ENCODE measurements around the gene PKIG. TPM values are rescaled to one million over a fixed set of nuclear protein-coding genes. Genes with fewer than 3 reads are reported as not detected.

PKIG gene
- polyA plus RNA-seq, 1 donor from 2014 or later, result 174 TPM

DNA sequence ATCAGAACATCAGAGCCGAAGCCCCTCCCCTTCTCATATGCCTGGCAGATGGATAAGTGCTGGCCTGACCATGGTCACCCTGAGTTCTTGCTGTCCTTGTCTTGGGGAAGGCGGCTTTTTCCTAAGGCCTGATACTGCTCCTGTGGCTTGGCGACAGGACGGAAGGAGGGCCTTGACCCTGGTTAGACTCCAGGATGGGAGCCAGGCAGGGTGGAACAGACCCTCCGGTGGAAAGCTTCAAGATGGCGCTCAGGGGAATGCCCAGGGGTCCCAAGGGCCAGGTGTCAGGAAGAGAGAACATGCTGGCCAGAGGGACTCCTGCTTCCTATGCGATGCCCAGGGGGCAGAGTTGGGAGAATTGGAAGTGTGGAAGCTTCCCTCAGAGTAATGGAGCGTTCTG is 39.6 kb downstream of the PKIG start:
- Histone ChIP-seq H3K9ac (ENCODE audit: low read length) (no peak overlapping the region), H3K4me3 (ENCODE audit: low read length) (no peak overlapping the region), H3K27ac (ENCODE audit: low read length) (no peak overlapping the region), H3F3A (ENCODE audit: insufficient read depth, low read length, poor library complexity, severe bottlenecking) (no peaks in the 10 kb centered on the region), H3K27me3 (ENCODE audit: insufficient read depth, low read depth, low read length) (no peaks in the 10 kb centered on the region), H3K9me2 (ENCODE audit: insufficient read depth, low read length) (no peaks in the 10 kb centered on the region), H3K4me2 (ENCODE audit: low read length) (no peak overlapping the region), H3K36me3 (ENCODE audit: insufficient read depth, low read length) (peaks cover 5% of the 10 kb centered on the region), H4K20me1 (ENCODE audit: insufficient read depth) (no peaks in the 10 kb centered on the region), H3K79me2 (replicated peaks; ENCODE audit: insufficient read depth, low read length) (no peaks in the 10 kb centered on the region), H3K9me3 (ENCODE audit: low read length) (no peaks in the 10 kb centered on the region), H2AFZ (ENCODE audit: low read depth, low read length) (no peak overlapping the region)
- TF ChIP-seq EP300 (conservative IDR thresholded peaks at IDR 0.05; ENCODE audit: poor library complexity, severe bottlenecking) (no peak), EZH2 (IDR thresholded peaks at IDR 0.05; ENCODE audit: borderline replicate concordance, insufficient read depth, low read length, poor library complexity, severe bottlenecking) (no peak), POLR2AphosphoS5 (IDR thresholded peaks at IDR 0.05) (no peak), TAF1 (IDR thresholded peaks at IDR 0.05; ENCODE audit: low read depth) (no peak), SMC3 (conservative IDR thresholded peaks at IDR 0.05; ENCODE audit: poor library complexity) (no peak), REST (IDR thresholded peaks at IDR 0.05; ENCODE audit: borderline replicate concordance) (no peak), RAD21 (conservative IDR thresholded peaks at IDR 0.05) (no peak), MXI1 (conservative IDR thresholded peaks at IDR 0.05; ENCODE audit: poor library complexity, severe bottlenecking) (no peak)
- TF ChIP-seq, protein P1, sequence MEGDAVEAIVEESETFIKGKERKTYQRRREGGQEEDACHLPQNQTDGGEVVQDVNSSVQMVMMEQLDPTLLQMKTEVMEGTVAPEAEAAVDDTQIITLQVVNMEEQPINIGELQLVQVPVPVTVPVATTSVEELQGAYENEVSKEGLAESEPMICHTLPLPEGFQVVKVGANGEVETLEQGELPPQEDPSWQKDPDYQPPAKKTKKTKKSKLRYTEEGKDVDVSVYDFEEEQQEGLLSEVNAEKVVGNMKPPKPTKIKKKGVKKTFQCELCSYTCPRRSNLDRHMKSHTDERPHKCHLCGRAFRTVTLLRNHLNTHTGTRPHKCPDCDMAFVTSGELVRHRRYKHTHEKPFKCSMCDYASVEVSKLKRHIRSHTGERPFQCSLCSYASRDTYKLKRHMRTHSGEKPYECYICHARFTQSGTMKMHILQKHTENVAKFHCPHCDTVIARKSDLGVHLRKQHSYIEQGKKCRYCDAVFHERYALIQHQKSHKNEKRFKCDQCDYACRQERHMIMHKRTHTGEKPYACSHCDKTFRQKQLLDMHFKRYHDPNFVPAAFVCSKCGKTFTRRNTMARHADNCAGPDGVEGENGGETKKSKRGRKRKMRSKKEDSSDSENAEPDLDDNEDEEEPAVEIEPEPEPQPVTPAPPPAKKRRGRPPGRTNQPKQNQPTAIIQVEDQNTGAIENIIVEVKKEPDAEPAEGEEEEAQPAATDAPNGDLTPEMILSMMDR (IDR thresholded peaks at IDR 0.05; ENCODE audit: poor library complexity, severe bottlenecking), result no peak

- Histone ChIP-seq H3K27ac (ENCODE audit: low read length) (no peak overlapping the region), H3K9me2 (ENCODE audit: insufficient read depth, low read length) (no peaks in the 10 kb centered on the region), H3K4me2 (ENCODE audit: low read length) (no peak overlapping the region), H3K9me3 (ENCODE audit: low read length) (no peaks in the 10 kb centered on the region), H3K36me3 (ENCODE audit: insufficient read depth, low read length) (peaks cover 5% of the 10 kb centered on the region), H3K79me2 (replicated peaks; ENCODE audit: insufficient read depth, low read length) (no peaks in the 10 kb centered on the region), H4K20me1 (ENCODE audit: insufficient read depth) (no peaks in the 10 kb centered on the region), H3K27me3 (ENCODE audit: insufficient read depth, low read depth, low read length) (no peaks in the 10 kb centered on the region), H3K9ac (ENCODE audit: low read length) (no peak overlapping the region), H3K4me3 (ENCODE audit: low read length) (no peak overlapping the region), H3F3A (ENCODE audit: insufficient read depth, low read length, poor library complexity, severe bottlenecking) (no peaks in the 10 kb centered on the region), H2AFZ (ENCODE audit: low read depth, low read length) (no peak overlapping the region)
- TF ChIP-seq RAD21 (conservative IDR thresholded peaks at IDR 0.05) (no peak), REST (IDR thresholded peaks at IDR 0.05; ENCODE audit: borderline replicate concordance) (no peak), POLR2AphosphoS5 (IDR thresholded peaks at IDR 0.05) (no peak), TAF1 (IDR thresholded peaks at IDR 0.05; ENCODE audit: low read depth) (no peak), SMC3 (conservative IDR thresholded peaks at IDR 0.05; ENCODE audit: poor library complexity) (no peak)
These were observed 40.3 kb downstream of the PKIG start for GRCh38 chr20:44622501-44623270.

All from neural cell (in vitro differentiated cells).